K562 (cell line): ENCODE results near the gene CRIP1. TPM values are rescaled to one million over a fixed set of nuclear protein-coding genes. Genes with fewer than 3 reads are reported as not detected.
A peak's percentile ranks its signal among the peaks of the same experiment; 100 is the strongest.

Experiments used
- BRF2 ChIP-seq: IDR thresholded peaks from 3 replicates; pipeline ENCODE4 v1.6.1; 2011; ENCODE audit warnings: borderline replicate concordance, mild to moderate bottlenecking; ENCODE audit not compliant: insufficient read length, insufficient read depth
- CTBP1 ChIP-seq: fragments of 450-650 bp; IDR thresholded peaks from 2 replicates; pipeline ENCODE4 v1.6.1; 2016; ENCODE audit warnings: borderline replicate concordance
- E2F3 ChIP-seq: fragments of 250-450 bp; sonication (Bioruptor Pico); IDR thresholded peaks from 2 replicates; pipeline ENCODE4 v1.4.0; 2020; ENCODE audit warnings: mild to moderate bottlenecking
- ESRRB ChIP-seq: fragments of 250-450 bp; sonication (Bioruptor Pico); IDR thresholded peaks from 2 replicates; pipeline ENCODE4 v1.5.0; 2020; ENCODE audit warnings: mild to moderate bottlenecking, moderate library complexity, borderline replicate concordance
- HMG20A ChIP-seq: fragments of 450-650 bp; formaldehyde crosslinking; conservative IDR thresholded peaks from 2 replicates; pipeline ENCODE4 v1.4.0; 2020; ENCODE audit warnings: mild to moderate bottlenecking, mixed read lengths
- KLF10 ChIP-seq: fragments of 250-450 bp; sonication (Bioruptor Pico); IDR thresholded peaks from 2 replicates; pipeline ENCODE4 v1.6.1; 2021; ENCODE audit warnings: matching md5 sums
- NFYB ChIP-seq: IDR thresholded peaks from 2 replicates; pipeline ENCODE4 v1.6.1; 2011; ENCODE audit warnings: mild to moderate bottlenecking, moderate library complexity; ENCODE audit not compliant: insufficient read length; ENCODE audit errors: extremely low read depth
- PHF20 ChIP-seq: fragments of 450-650 bp; IDR thresholded peaks from 2 replicates; pipeline ENCODE4 v1.6.1; 2018; ENCODE audit not compliant: partially characterized antibody
- TAF15 ChIP-seq: fragments of 200-400 bp; formaldehyde crosslinking; IDR thresholded peaks from 2 replicates; pipeline ENCODE4 v1.6.1; 2017; ENCODE audit warnings: mild to moderate bottlenecking, low read depth, low read length, moderate library complexity
- ZFPM2 ChIP-seq: fragments of 250-450 bp; sonication (Bioruptor Pico); IDR thresholded peaks from 2 replicates; pipeline ENCODE4 v1.5.1; 2022; ENCODE audit warnings: mild to moderate bottlenecking
- ZNF121 ChIP-seq: sonication (generic); formaldehyde crosslinking; conservative IDR thresholded peaks from 2 replicates; pipeline ENCODE4 v1.8.0; 2022; ENCODE audit warnings: missing genetic modification reagents
- ZNF133 ChIP-seq: fragments of 250-450 bp; sonication (Bioruptor Pico); IDR thresholded peaks from 2 replicates; pipeline ENCODE4 v1.4.0; 2020; ENCODE audit warnings: mild to moderate bottlenecking
- ZNF165 ChIP-seq: fragments of 250-450 bp; sonication (Bioruptor Pico); IDR thresholded peaks from 2 replicates; pipeline ENCODE4 v1.4.0; 2020; ENCODE audit warnings: borderline replicate concordance
- ZNF561 ChIP-seq: fragments of 450-650 bp; formaldehyde crosslinking; conservative IDR thresholded peaks from 2 replicates; pipeline ENCODE4 v1.4.0; 2020; ENCODE audit warnings: mild to moderate bottlenecking, moderate library complexity
- polyA plus RNA-seq, 8 experiments: library from polyadenylated mRNA; depleted of rRNA in 4 of 8; stranded (reverse) in 5 of 8; unstranded in 3 of 8; fragments of >200 nt; fragmentation: Nextera tagmentation in 2 of 8; fragmentation: Illumina TruSeq in 1 of 8; extraction: Ambion mirVana in 2 of 8; extraction: Trizol in 1 of 8; gene quantifications; 2 replicates each; pipeline versions ENCODE4 v1.2.1 to v1.2.3, GENCODE V29; 2011 to 2014; ENCODE audit warnings: inconsistent platforms in 1 of 8, missing spikeins in 1 of 8
- total RNA-seq, 7 experiments: library from RNA; depleted of rRNA in 6 of 7; stranded (reverse); fragments of >200 nt in 6 of 7; fragmentation: Illumina TruSeq in 2 of 7; extraction: Trizol in 2 of 7; gene quantifications; 2 replicates each; pipeline versions ENCODE4 v1.2.1 to v1.2.3, GENCODE V29; 2011 to 2021; ENCODE audit warnings: low replicate concordance in 1 of 7
- TF ChIP-seq, protein P1 (sequence below): fragments of 450-650 bp; formaldehyde crosslinking; IDR thresholded peaks from 2 replicates; pipeline ENCODE4 v1.4.0; 2022; ENCODE audit warnings: missing genetic modification characterization
- TF ChIP-seq, protein P2 (sequence below), 3 experiments: IDR thresholded peaks in 2 of 3; conservative IDR thresholded peaks in 1 of 3; 2 replicates each; pipeline ENCODE4 v1.5.1; 2011 to 2012; ENCODE audit warnings: low read length in 3 of 3, mild to moderate bottlenecking in 3 of 3, control low read depth in 2 of 3, improper control_type of control experiment in 1 of 3, inconsistent platforms in 1 of 3, low read depth in 1 of 3, mixed read lengths in 1 of 3, moderate library complexity in 1 of 3; ENCODE audit not compliant: insufficient read depth in 2 of 3
- TF ChIP-seq, protein P3 (sequence below), 2 experiments: fragments of 150-350 bp in 1 of 2; IDR thresholded peaks; 2 replicates each; pipeline ENCODE4 v1.6.1; 2012 to 2016; ENCODE audit warnings: low read depth in 2 of 2, low read length in 2 of 2, mild to moderate bottlenecking in 1 of 2, moderate library complexity in 1 of 2

The CRIP1 gene
- total and polyA plus RNA-seq, 9 of the 15 experiments (the other 6 are each of a cell fraction or from before 2014, with no cell fraction given), result 0.11 to 0.58 (median 0.14) TPM; not detected in 6

- TF ChIP-seq HMG20A (CRISPR knock-in tag), result no peak
- no peak for TF ChIP-seq ZFPM2 (CRISPR knock-in tag)
- TF ChIP-seq ZNF133 (CRISPR knock-in tag), result no peak
- TF ChIP-seq, protein P1, sequence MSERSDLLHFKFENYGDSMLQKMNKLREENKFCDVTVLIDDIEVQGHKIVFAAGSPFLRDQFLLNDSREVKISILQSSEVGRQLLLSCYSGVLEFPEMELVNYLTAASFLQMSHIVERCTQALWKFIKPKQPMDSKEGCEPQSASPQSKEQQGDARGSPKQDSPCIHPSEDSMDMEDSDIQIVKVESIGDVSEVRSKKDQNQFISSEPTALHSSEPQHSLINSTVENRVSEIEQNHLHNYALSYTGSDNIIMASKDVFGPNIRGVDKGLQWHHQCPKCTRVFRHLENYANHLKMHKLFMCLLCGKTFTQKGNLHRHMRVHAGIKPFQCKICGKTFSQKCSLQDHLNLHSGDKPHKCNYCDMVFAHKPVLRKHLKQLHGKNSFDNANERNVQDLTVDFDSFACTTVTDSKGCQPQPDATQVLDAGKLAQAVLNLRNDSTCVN (CRISPR knock-in tag), result 0 out of 2 replicates have a peak, but pooled peaks have one; percentile 36
- peak; percentile 52 for TF ChIP-seq PHF20
- TF ChIP-seq ZNF121 (CRISPR knock-in tag), result no peak
- no peak for TF ChIP-seq TAF15
- TF ChIP-seq, protein P2, sequence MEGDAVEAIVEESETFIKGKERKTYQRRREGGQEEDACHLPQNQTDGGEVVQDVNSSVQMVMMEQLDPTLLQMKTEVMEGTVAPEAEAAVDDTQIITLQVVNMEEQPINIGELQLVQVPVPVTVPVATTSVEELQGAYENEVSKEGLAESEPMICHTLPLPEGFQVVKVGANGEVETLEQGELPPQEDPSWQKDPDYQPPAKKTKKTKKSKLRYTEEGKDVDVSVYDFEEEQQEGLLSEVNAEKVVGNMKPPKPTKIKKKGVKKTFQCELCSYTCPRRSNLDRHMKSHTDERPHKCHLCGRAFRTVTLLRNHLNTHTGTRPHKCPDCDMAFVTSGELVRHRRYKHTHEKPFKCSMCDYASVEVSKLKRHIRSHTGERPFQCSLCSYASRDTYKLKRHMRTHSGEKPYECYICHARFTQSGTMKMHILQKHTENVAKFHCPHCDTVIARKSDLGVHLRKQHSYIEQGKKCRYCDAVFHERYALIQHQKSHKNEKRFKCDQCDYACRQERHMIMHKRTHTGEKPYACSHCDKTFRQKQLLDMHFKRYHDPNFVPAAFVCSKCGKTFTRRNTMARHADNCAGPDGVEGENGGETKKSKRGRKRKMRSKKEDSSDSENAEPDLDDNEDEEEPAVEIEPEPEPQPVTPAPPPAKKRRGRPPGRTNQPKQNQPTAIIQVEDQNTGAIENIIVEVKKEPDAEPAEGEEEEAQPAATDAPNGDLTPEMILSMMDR (IDR thresholded peaks at IDR 0.05 in 2 of 3, conservative IDR thresholded peaks at IDR 0.05 in 1 of 3; ENCODE audit: insufficient read depth in 2 of 3, low read depth in 1 of 3, low read length in 3 of 3), result peak; percentile 59 to 86 (median 77); a peak in 5 of 6 replicates
- TF ChIP-seq BRF2, result no peak
- TF ChIP-seq ZNF165 (CRISPR knock-in tag), result no peak
- TF ChIP-seq CTBP1, result peak; percentile 82
- no peak for TF ChIP-seq KLF10 (CRISPR knock-in tag)
- no peak for TF ChIP-seq ESRRB
- TF ChIP-seq, protein P3, sequence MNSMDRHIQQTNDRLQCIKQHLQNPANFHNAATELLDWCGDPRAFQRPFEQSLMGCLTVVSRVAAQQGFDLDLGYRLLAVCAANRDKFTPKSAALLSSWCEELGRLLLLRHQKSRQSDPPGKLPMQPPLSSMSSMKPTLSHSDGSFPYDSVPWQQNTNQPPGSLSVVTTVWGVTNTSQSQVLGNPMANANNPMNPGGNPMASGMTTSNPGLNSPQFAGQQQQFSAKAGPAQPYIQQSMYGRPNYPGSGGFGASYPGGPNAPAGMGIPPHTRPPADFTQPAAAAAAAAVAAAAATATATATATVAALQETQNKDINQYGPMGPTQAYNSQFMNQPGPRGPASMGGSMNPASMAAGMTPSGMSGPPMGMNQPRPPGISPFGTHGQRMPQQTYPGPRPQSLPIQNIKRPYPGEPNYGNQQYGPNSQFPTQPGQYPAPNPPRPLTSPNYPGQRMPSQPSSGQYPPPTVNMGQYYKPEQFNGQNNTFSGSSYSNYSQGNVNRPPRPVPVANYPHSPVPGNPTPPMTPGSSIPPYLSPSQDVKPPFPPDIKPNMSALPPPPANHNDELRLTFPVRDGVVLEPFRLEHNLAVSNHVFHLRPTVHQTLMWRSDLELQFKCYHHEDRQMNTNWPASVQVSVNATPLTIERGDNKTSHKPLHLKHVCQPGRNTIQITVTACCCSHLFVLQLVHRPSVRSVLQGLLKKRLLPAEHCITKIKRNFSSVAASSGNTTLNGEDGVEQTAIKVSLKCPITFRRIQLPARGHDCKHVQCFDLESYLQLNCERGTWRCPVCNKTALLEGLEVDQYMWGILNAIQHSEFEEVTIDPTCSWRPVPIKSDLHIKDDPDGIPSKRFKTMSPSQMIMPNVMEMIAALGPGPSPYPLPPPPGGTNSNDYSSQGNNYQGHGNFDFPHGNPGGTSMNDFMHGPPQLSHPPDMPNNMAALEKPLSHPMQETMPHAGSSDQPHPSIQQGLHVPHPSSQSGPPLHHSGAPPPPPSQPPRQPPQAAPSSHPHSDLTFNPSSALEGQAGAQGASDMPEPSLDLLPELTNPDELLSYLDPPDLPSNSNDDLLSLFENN (IDR thresholded peaks at IDR 0.05; ENCODE audit: low read depth in 2 of 2, low read length in 2 of 2), result no peak
- TF ChIP-seq NFYB, result peak; percentile 92
- TF ChIP-seq E2F3 (CRISPR knock-in tag), result peak; percentile 21; the same call in 1 of the 2 replicates
- no peak for TF ChIP-seq ZNF561 (CRISPR knock-in tag)
Measured at GRCh38 chr14:105490572-105491365, 4.1 kb downstream of the CRIP1 start, which contains the start of gene TEDC1 (continued).
